Body of pancreas (tissue), 4 donors: ENCODE data around the gene IQGAP2. TPM values are rescaled to one million over a fixed set of nuclear protein-coding genes. Genes with fewer than 3 reads are reported as not detected.

Source experiments
- ATAC-seq: fragments of 150-250 bp; one replicate; pipeline ENCODE4 v1.9.1; 2016
- DNase-seq, 4 donors: peaks; one replicate each; pipeline ENCODE4 v3.0.0-alpha.2; 2019
- H3K27ac ChIP-seq, 4 donors: fragments of 200-600 bp; sonication (generic); 1 replicate in 3 of 4; 2 replicates in 1 of 4; pipeline versions ENCODE4 v1.5.1 to v1.6.1; 2016 to 2019; ENCODE audit warnings: mild to moderate bottlenecking in 1 of 4, mixed read lengths in 1 of 4, moderate library complexity in 1 of 4
- H3K27me3 ChIP-seq, 2 donors: fragments of 200-600 bp; sonication (generic); one replicate each; pipeline ENCODE4 v1.6.0; 2016; ENCODE audit warnings: mild to moderate bottlenecking in 1 of 2
- H3K36me3 ChIP-seq, 2 donors: fragments of 200-600 bp; sonication (generic); replicated peaks in 1 of 2; 2 replicates each; pipeline ENCODE4 v1.5.1; 2016; ENCODE audit warnings: low read depth in 2 of 2; ENCODE audit not compliant: insufficient read depth in 1 of 2
- H3K4me1 ChIP-seq: fragments of 200-600 bp; sonication (generic); one replicate; pipeline ENCODE4 v1.6.0; 2016
- H3K4me3 ChIP-seq, 2 donors: fragments of 200-600 bp; sonication (generic); 1 replicate in 1 of 2; 2 replicates in 1 of 2; pipeline ENCODE4 v1.5.1; 2016 to 2019
- H3K9me3 ChIP-seq, 3 donors: fragments of 200-600 bp; sonication (generic); 1 replicate in 2 of 3; 2 replicates in 1 of 3; pipeline ENCODE4 v1.5.1; 2016
- POLR2A ChIP-seq, 3 donors: fragments of 450-650 bp; IDR thresholded peaks; one replicate each; pipeline ENCODE4 v1.6.1; 2016; ENCODE audit warnings: antibody characterized with exemption in 3 of 3, mild to moderate bottlenecking in 2 of 3
- whole genome bisulfite sequencing, 2 donors: methylation state at CpG; one replicate each; pipeline ENCODE4 v1.1.5; 2017; 5-methylcytosine and 5-hydroxymethylcytosine counted together
- intact Hi-C: fragments of 100-400 bp; cut with DNase I; formaldehyde crosslinking; loops from one replicate; pipeline ENCODE4 v1.15.1; 2023
- total RNA-seq, 2 donors: library from RNA; depleted of rRNA; stranded (reverse); fragments of >200 nt; gene quantifications; one replicate each; pipeline ENCODE4 v1.1.0, GENCODE V29; 2016
- TF ChIP-seq, protein P1 (sequence below), 7 experiments: fragments of 450-650 bp in 4 of 7; fragments of 200-600 bp in 3 of 7; sonication (generic) in 3 of 7; IDR thresholded peaks; one replicate each; pipeline ENCODE4 v1.5.1; 2016 to 2019; ENCODE audit warnings: antibody characterized with exemption in 7 of 7

The IQGAP2 gene
- total RNA-seq, 2 donors from 2014 or later: 41.2 to 49.5 TPM

DNA sequence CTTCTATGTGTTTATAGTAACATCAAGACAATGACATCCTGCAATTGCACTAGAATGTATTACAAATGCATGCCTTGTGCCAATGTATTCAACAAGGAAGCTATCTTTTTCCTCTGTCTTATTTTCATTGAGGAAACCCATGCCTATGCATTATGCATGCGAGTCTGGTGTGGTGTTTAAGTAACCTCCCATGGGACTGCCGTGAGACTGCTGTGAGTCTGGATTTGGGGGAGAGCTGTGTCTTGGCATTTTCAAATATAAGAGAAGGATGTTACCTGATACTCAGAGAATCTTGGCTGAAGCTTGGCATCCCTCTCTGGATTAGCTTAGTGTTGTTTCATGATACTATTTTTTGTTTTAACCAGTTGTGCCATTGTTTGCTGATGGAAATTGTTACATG is 121.8 kb downstream of the IQGAP2 start:
- 89 to 92% methylated on average over 2 of the region's 2 CpGs for WGBS, 2 donors
- intact Hi-C loops: no loop called here
- Histone ChIP-seq H3K9me3 (no peaks in the 10 kb centered on the region), H3K27me3 (no peaks in the 10 kb centered on the region), H3K36me3 (no peaks in the 10 kb centered on the region), H3K27ac (no peak overlapping the region), H3K4me1 (peaks cover 32% of the 10 kb centered on the region), H3K4me3 (no peak overlapping the region)
- TF ChIP-seq, protein P1, sequence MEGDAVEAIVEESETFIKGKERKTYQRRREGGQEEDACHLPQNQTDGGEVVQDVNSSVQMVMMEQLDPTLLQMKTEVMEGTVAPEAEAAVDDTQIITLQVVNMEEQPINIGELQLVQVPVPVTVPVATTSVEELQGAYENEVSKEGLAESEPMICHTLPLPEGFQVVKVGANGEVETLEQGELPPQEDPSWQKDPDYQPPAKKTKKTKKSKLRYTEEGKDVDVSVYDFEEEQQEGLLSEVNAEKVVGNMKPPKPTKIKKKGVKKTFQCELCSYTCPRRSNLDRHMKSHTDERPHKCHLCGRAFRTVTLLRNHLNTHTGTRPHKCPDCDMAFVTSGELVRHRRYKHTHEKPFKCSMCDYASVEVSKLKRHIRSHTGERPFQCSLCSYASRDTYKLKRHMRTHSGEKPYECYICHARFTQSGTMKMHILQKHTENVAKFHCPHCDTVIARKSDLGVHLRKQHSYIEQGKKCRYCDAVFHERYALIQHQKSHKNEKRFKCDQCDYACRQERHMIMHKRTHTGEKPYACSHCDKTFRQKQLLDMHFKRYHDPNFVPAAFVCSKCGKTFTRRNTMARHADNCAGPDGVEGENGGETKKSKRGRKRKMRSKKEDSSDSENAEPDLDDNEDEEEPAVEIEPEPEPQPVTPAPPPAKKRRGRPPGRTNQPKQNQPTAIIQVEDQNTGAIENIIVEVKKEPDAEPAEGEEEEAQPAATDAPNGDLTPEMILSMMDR (IDR thresholded peaks at IDR 0.05): no peak
- TF ChIP-seq POLR2A (IDR thresholded peaks at IDR 0.05): no peak
- ATAC-seq (no peak), DNase-seq (no peak)

DNA sequence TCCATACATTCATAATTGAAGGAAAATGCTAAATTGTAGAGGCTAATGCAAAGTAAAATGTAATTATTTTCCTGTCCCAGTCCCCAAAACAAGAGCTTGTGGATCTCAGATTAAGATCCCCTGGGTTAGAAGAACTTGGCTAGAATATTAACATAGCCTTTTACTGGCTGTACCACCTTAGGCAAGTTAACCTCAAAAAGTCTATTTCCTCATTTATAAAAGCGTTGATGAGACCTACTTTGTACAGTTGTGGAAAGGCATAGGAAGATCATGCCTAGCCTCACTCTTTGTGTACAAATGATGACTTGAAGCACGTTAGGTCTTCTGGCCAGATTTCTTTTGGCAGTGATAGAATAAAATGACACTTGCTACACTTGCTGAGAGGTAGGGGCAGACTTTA is 122.9 kb downstream of the IQGAP2 start:
- no peak overlapping the region for H3K4me3 ChIP-seq
- TF ChIP-seq, protein P1 (IDR thresholded peaks at IDR 0.05): no peak
- TF ChIP-seq POLR2A (IDR thresholded peaks at IDR 0.05): no peak
- H3K27ac ChIP-seq: no peak overlapping the region
- H3K36me3 ChIP-seq: no peaks in the 10 kb centered on the region
- no peaks in the 10 kb centered on the region for H3K27me3 ChIP-seq
- intact Hi-C loops: no loop called here
- DNase-seq (no peak), ATAC-seq (no peak)
- peaks cover 32% of the 10 kb centered on the region for H3K4me1 ChIP-seq
- WGBS, 2 donors: 80 to 84% methylated on average over 2 of the region's 2 CpGs
- no peaks in the 10 kb centered on the region for H3K9me3 ChIP-seq

DNA sequence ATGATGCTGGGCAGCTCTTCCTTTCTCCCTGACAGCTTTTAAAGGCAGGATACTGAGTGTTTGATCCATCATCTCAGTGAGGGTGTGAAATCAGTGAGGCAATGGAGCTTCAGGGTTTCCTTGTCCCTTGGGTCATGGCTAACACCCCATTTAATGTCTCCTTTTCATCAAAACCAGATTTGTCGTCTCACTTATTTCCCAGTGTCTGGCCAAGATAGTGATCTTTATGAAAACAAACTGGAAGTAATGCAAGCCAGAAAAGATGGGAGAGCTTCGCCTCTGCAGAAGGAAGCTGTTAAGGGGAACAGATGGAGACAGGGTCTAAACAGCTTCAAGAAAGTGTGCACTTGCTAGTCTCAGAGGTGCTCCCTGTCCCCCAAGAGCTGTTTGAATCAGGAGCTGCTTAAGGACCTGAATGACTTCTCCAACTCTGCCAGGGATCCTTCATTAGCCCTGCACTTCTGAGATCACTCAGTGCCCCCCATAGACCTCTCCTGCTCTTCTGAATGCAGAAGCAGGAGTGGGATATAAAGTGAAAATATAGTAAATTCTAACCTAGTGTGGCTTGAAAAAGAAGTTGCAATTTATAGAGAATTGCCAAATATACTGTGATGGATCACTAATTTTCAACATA is 124.0 kb downstream of the IQGAP2 start:
- intact Hi-C loops: no loop called here
- Histone ChIP-seq H3K4me3 (no peak overlapping the region), H3K36me3 (no peaks in the 10 kb centered on the region), H3K9me3 (no peaks in the 10 kb centered on the region), H3K27me3 (no peaks in the 10 kb centered on the region), H3K27ac (no peak overlapping the region), H3K4me1 (peaks cover 30% of the 10 kb centered on the region)
- ATAC-seq (no peak), DNase-seq (no peak)
- WGBS, 2 donors: 29 to 44% methylated on average over 2 of the region's 2 CpGs
- no peak for TF ChIP-seq POLR2A (IDR thresholded peaks at IDR 0.05)

DNA sequence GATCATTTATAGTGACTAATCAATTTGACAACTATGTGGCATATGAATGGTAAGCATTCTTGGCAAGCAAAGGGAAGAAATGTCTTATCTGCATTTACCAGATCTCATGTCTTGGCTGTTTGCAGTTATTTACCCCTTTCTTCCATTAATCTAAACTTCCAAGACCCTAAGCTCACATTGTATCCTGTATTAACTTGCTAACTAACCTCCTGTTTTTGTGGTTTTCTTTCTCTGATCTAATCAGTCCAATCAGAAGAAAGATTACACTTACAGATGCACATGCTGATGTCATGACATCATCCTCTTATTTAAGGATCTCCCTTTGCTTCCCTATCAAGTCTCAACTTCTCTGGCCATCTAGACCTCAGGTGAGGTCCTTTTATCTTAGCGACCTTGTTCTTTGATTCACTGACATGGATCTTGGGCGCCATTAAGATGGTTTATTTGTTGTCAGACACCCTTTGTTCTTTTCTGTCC is 124.6 kb downstream of the IQGAP2 start:
- DNase-seq (no peak), ATAC-seq (no peak)
- intact Hi-C loops: no loop called here
- H3K4me1 ChIP-seq: peaks cover 23% of the 10 kb centered on the region
- H3K27ac ChIP-seq: no peak overlapping the region
- no peaks in the 10 kb centered on the region for H3K27me3 ChIP-seq
- no peak overlapping the region for H3K4me3 ChIP-seq
- TF ChIP-seq, protein P1 (IDR thresholded peaks at IDR 0.05): no peak
- TF ChIP-seq POLR2A (IDR thresholded peaks at IDR 0.05): no peak
- WGBS, 2 donors: 73 to 80% methylated on average over 2 of the region's 2 CpGs
- no peaks in the 10 kb centered on the region for H3K36me3 ChIP-seq
- H3K9me3 ChIP-seq: no peaks in the 10 kb centered on the region

DNA sequence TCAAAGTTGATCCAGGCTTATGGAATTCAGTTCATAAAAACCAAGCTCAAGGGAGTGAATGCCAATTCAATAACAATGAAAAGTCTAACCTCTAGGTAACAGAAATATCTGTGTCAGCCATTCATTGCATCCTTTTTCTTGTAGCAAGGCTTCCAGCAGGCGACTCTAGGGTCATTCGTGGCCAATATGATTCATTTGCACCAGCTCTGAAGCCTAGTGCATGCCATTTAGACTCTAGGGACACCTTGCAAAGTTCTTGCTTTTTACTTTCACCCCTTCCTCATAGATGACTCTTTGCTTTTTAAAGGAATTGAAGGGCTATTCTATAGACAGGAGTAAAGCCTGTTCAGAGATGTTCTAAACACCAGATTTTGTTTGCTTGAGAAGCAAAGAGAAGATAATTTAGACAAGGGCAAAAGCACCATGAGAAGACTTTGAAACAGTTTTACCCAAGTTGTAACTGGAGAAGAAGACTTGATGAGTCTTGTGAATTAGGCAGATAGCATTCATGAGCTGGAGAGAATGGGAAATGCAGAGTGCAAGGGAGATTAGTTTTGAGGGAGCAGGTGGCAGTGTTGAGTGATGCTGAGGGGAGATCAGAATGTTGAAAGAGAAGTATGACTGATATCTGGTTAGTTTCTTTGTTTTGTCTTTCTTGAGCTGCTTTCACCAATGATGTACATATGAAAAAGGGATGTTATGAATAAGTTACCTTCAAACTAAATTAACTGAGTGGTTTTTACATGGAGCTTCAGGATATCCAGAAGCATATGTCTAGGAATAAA is 125.7 kb downstream of the IQGAP2 start:
- H3K9me3 ChIP-seq: no peaks in the 10 kb centered on the region
- no peaks in the 10 kb centered on the region for H3K27me3 ChIP-seq
- H3K36me3 ChIP-seq: no peaks in the 10 kb centered on the region
- no peak overlapping the region for H3K4me3 ChIP-seq
- H3K27ac ChIP-seq: no peak overlapping the region
- WGBS, 2 donors: 88 to 92% methylated on average over 2 of the region's 2 CpGs
- ATAC-seq (no peak), DNase-seq (no peak)
- TF ChIP-seq POLR2A (IDR thresholded peaks at IDR 0.05): no peak
- TF ChIP-seq, protein P1 (IDR thresholded peaks at IDR 0.05): no peak
- H3K4me1 ChIP-seq: peaks cover 15% of the 10 kb centered on the region
- intact Hi-C loops: no loop called here
